Measurements from ENCODE around the gene UPF1. TPM values are rescaled to one million over a fixed set of nuclear protein-coding genes. Genes with fewer than 3 reads are reported as not detected.

Gene UPF1
- total RNA-seq, 1 donor from 2014 or later, result 46.5 TPM

DNA sequence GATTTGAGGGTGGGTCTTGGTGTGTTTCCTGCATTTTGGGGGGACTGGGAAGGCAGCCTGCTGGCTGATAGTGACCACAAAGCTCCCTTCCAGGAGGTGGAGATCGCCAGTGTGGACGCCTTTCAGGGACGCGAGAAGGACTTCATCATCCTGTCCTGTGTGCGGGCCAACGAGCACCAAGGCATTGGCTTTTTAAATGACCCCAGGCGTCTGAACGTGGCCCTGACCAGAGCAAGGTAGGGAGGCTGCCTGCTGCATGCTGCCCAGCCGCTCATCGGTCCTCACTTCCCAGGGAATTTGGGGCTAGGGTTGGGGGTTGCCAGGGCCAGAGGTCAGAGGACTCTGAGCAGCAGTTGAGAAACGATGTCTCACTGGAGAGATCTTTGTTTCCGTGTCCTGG, 30.2 kb downstream of the UPF1 start:
- TF ChIP-seq, protein P1, sequence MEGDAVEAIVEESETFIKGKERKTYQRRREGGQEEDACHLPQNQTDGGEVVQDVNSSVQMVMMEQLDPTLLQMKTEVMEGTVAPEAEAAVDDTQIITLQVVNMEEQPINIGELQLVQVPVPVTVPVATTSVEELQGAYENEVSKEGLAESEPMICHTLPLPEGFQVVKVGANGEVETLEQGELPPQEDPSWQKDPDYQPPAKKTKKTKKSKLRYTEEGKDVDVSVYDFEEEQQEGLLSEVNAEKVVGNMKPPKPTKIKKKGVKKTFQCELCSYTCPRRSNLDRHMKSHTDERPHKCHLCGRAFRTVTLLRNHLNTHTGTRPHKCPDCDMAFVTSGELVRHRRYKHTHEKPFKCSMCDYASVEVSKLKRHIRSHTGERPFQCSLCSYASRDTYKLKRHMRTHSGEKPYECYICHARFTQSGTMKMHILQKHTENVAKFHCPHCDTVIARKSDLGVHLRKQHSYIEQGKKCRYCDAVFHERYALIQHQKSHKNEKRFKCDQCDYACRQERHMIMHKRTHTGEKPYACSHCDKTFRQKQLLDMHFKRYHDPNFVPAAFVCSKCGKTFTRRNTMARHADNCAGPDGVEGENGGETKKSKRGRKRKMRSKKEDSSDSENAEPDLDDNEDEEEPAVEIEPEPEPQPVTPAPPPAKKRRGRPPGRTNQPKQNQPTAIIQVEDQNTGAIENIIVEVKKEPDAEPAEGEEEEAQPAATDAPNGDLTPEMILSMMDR (conservative IDR thresholded peaks at IDR 0.05; ENCODE audit: low read depth, low read length), result no peak
- DNase-seq (ENCODE audit: low read depth), result no peak

DNA sequence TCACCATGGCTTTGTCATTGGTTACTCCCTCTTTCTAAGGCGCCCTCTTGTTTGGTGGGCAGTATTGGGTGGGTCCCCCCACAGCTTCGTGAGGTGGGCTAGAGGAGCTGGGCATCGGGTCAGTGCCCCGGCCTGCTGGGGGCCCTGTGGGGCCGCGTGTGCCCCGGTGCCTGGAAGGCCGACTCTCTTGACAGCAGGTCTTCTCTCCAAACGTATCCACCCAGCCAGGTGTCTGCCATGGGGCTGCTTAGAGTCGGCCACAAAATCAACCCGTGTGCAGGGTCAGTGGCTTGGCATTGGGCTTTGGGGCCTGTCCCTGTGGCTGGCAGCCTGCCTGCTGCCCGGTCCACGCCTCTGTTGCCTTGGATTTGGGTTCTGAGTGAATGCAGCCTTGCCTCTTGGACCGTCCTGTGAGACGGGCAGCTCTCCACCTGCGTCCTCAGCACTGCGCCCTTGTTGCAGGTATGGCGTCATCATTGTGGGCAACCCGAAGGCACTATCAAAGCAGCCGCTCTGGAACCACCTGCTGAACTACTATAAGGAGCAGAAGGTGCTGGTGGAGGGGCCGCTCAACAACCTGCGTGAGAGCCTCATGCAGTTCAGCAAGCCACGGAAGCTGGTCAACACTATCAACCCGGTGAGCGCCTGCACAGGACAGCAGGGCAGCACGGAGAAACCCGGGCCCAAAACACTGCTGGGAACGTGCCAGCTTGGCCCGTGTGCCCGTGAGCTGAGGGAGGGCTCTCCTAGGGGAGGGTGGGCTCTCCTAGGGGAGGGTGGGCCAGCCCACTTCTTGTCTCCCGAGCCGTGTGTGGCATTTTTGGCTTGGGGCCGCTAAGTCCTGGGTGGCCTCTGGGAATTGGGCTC, 31.4 kb downstream of the UPF1 start:
- no peak for DNase-seq (ENCODE audit: low read depth)
- no peak overlapping the region for H3K4me3 ChIP-seq (ENCODE audit: low read depth, low read length)
- TF ChIP-seq, protein P1 (conservative IDR thresholded peaks at IDR 0.05; ENCODE audit: low read depth, low read length), result no peak

More for the DNA sequence above, 30.2 kb downstream of the UPF1 start:
- H3K4me3 ChIP-seq (ENCODE audit: low read depth, low read length), result no peak overlapping the region

DNA sequence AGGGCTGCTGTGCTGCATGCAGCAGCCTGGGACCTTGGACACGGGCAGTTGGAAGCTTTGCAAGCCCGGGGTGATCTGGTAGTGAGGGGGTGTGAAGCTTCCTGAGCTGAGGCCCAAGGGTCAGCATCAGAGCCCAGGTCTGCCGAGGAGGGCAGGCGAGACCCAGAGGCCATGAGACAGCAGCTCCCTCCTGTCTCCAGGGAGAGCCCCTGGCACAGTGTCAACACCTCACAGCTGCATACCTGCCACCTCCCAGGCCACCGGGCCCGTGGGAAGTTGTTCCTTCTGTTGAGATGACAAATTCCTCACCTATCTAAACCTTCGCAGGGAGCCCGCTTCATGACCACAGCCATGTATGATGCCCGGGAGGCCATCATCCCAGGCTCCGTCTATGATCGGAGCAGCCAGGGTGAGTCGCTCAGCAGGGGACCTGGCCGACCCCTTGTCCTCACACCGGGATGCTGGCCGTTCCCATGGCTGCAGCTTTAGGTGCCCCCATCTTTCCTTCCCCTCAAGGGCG, 32.1 kb downstream of the UPF1 start:
- TF ChIP-seq, protein P1 (conservative IDR thresholded peaks at IDR 0.05; ENCODE audit: low read depth, low read length), result no peak
- no peak for DNase-seq (ENCODE audit: low read depth)
- no peak overlapping the region for H3K4me3 ChIP-seq (ENCODE audit: low read depth, low read length)

DNA sequence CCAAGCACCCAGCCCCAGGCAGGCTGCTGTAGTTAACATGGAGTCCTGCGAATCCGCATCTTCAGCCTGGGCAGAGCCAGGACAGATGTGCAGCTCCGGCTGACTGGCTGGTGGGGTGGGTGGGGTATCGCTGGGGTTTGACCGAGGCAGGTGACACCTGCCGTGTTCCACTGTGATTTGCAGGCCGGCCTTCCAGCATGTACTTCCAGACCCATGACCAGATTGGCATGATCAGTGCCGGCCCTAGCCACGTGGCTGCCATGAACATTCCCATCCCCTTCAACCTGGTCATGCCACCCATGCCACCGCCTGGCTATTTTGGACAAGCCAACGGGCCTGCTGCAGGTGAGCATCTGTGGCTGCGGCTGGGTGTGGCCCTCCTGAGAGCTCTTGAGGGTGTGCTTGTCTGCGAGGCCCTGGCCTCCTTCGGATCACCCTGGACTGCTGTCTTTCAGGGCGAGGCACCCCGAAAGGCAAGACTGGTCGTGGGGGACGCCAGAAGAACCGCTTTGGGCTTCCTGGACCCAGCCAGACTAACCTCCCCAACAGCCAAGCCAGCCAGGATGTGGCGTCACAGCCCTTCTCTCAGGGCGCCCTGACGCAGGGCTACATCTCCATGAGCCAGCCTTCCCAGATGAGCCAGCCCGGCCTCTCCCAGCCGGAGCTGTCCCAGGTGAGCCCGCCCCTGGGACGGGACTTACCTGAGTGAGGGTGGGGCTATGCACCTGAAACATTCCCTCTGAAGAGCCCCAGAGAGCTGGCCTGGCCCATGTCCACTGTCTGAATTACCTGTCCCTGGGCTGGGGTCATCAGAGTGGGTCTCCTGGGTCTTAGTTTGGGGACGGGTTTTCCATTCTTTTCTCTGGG, 33.6 kb downstream of the UPF1 start:
- TF ChIP-seq, protein P1 (conservative IDR thresholded peaks at IDR 0.05; ENCODE audit: low read depth, low read length), result no peak
- DNase-seq (ENCODE audit: low read depth), result no peak
- H3K4me3 ChIP-seq (ENCODE audit: low read depth, low read length), result no peak overlapping the region

DNA sequence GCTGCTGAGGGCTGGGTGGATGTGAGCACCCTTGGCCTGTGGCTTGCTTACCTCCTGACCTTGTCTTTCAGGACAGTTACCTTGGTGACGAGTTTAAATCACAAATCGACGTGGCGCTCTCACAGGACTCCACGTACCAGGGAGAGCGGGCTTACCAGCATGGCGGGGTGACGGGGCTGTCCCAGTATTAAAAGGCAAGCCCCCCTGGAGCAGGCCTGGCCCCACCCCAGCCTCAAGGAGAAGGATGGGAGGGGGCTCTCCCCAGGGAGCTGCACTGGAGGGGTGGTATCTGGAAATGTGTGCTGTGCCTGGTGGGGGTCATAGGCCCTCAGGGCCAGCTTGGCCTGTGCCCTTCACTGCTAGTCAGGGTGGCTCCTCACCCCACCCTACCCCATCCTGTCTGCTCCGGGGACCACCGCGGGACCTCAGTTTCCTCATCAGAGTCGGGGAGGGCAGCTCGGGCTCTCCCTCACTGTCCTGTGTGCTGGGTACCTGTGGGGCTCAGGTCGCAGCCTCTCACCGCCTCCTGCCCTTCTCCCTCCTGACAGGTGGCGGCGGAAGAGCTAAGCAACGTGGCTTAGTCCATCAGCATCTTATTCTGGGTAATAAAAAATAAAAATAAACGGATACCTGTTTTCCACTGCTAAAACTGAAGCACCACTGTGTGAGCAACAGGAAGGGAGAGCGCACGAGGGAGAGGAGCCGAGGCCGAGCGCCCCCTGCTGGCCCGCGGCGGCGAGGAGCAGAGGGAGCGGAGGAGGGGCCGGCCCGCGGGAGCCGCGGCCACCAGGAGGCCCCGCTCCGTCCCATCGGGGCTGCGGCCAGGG, 34.4 kb downstream of the UPF1 start:
- TF ChIP-seq, protein P1 (conservative IDR thresholded peaks at IDR 0.05; ENCODE audit: low read depth, low read length), result peak; percentile 98
- no peak overlapping the region for H3K4me3 ChIP-seq (ENCODE audit: low read depth, low read length)
- no peak for DNase-seq (ENCODE audit: low read depth)

DNA sequence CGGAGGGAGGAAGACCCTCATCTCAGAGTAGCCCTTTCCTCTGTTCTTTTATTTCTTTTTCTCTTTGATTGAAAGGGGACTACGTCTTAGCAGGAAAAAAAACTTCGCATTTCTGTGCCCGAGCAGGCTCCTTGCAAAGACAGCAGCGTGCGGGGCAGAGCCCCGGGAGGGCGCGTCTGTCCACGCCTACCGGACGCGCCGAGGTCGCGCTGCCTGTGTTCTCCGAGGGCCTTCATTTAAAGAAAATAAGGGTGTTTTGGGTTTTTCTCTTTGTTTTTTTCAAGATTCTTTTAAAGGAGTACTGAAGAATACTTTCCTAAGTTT, 35.0 kb downstream of the UPF1 start:
- TF ChIP-seq, protein P1 (conservative IDR thresholded peaks at IDR 0.05; ENCODE audit: low read depth, low read length), result no peak
- H3K4me3 ChIP-seq (ENCODE audit: low read depth, low read length), result no peak overlapping the region

More for the DNA sequence above, 35.0 kb downstream of the UPF1 start:
- no peak for DNase-seq (ENCODE audit: low read depth)
